HG02642 (cell line): ENCODE results near the gene YY1.
"Not testable (repeated sequence)": the region's sequence is repeated elsewhere in the genome, so short reads cannot be mapped to it uniquely, and the experiment has no call there.

Source experiments
- ATAC-seq: cut with Tn5 transposase; IDR thresholded peaks from one replicate; pipeline ENCODE4 v1.9.1; 2021; ENCODE audit warnings: mild to moderate bottlenecking; ENCODE audit not compliant: unreplicated experiment, poor library complexity

The YY1 gene

GRCh38 chr14:100294213-100294962, 55.4 kb downstream of the YY1 start:
- ATAC-seq, result no peak

- ATAC-seq, result no peak
These were observed 56.0 kb downstream of the YY1 start for GRCh38 chr14:100294963-100295330.

GRCh38 chr14:100295376-100296105, 56.6 kb downstream of the YY1 start:
- no peak for ATAC-seq

- no peak for ATAC-seq
These were observed 57.2 kb downstream of the YY1 start for GRCh38 chr14:100296106-100296651.

- not testable (repeated sequence) for ATAC-seq
These were observed 57.8 kb downstream of the YY1 start for GRCh38 chr14:100296729-100297128.

- peak; percentile 83 for ATAC-seq
These were observed 58.7 kb downstream of the YY1 start for GRCh38 chr14:100297320-100298300.

- ATAC-seq, result no peak
These were observed 59.8 kb downstream of the YY1 start for GRCh38 chr14:100298551-100299237.

GRCh38 chr14:100299238-100299560, 60.3 kb downstream of the YY1 start:
- ATAC-seq, result no peak

- no peak for ATAC-seq
These were observed 63.7 kb downstream of the YY1 start for GRCh38 chr14:100302616-100303015.

GRCh38 chr14:100303179-100303578, 64.2 kb downstream of the YY1 start:
- no peak for ATAC-seq

GRCh38 chr14:100303925-100304324, 65.0 kb downstream of the YY1 start:
- ATAC-seq, result no peak

- ATAC-seq, result no peak
These were observed 65.9 kb downstream of the YY1 start for GRCh38 chr14:100304825-100305323.

GRCh38 chr14:100305324-100306100, 66.6 kb downstream of the YY1 start:
- ATAC-seq, result peak; percentile 1

GRCh38 chr14:100306101-100306997, 67.4 kb downstream of the YY1 start, which contains the start of gene SLC25A29:
Gene SLC25A29 (minus strand): TSS chr14:100306444. CDS start chr14:100306232, 212 bp downstream.
- ATAC-seq, result peak; percentile 91

- ATAC-seq, result peak; percentile 16
These were observed 68.2 kb downstream of the YY1 start for GRCh38 chr14:100306998-100307765.

- no peak for ATAC-seq
These were observed 69.0 kb downstream of the YY1 start for GRCh38 chr14:100307766-100308426.

GRCh38 chr14:100308427-100308792, 69.5 kb downstream of the YY1 start:
- ATAC-seq, result not testable (repeated sequence)
